ENCODE results near the gene WDR70.
"Not testable (repeated sequence)": the region's sequence is repeated elsewhere in the genome, so short reads cannot be mapped to it uniquely, and the experiment has no call there.

Gene WDR70

GRCh38 chr5:37685816-37686215, 306.7 kb downstream of the WDR70 start:
- DNase-seq (ENCODE audit: low read depth): no peak

GRCh38 chr5:37688925-37689324, 309.8 kb downstream of the WDR70 start:
- not testable (repeated sequence) for DNase-seq (ENCODE audit: low read depth)

- DNase-seq (ENCODE audit: low read depth): not testable (repeated sequence)
These were observed 315.2 kb downstream of the WDR70 start for GRCh38 chr5:37694333-37694732.

- no peak for DNase-seq (ENCODE audit: low read depth)
These were observed 315.7 kb downstream of the WDR70 start for GRCh38 chr5:37694867-37695266.

GRCh38 chr5:37695647-37696046, 316.5 kb downstream of the WDR70 start:
- no peak for DNase-seq (ENCODE audit: low read depth)

- DNase-seq (ENCODE audit: low read depth): no peak
These were observed 317.3 kb downstream of the WDR70 start for GRCh38 chr5:37696190-37697021.

GRCh38 chr5:37701868-37702267, 322.8 kb downstream of the WDR70 start:
- no peak for DNase-seq (ENCODE audit: low read depth)

- no peak for DNase-seq (ENCODE audit: low read depth)
These were observed 324.7 kb downstream of the WDR70 start for GRCh38 chr5:37703841-37704241.

GRCh38 chr5:37704406-37704805, 325.3 kb downstream of the WDR70 start:
- no peak for DNase-seq (ENCODE audit: low read depth)

- no peak for DNase-seq (ENCODE audit: low read depth)
These were observed 329.9 kb downstream of the WDR70 start for GRCh38 chr5:37709020-37709419.

- DNase-seq (ENCODE audit: low read depth): no peak
These were observed 331.8 kb downstream of the WDR70 start for GRCh38 chr5:37710965-37711364.

GRCh38 chr5:37712750-37713149, 333.6 kb downstream of the WDR70 start:
- no peak for DNase-seq (ENCODE audit: low read depth)

- no peak for DNase-seq (ENCODE audit: low read depth)
These were observed 335.6 kb downstream of the WDR70 start for GRCh38 chr5:37714756-37715155.

GRCh38 chr5:37715361-37715760, 336.2 kb downstream of the WDR70 start:
- no peak for DNase-seq (ENCODE audit: low read depth)

- DNase-seq (ENCODE audit: low read depth): no peak
These were observed 336.9 kb downstream of the WDR70 start for GRCh38 chr5:37715992-37716391.

- no peak for DNase-seq (ENCODE audit: low read depth)
These were observed 337.3 kb downstream of the WDR70 start for GRCh38 chr5:37716405-37716804.

GRCh38 chr5:37717276-37717612, 338.1 kb downstream of the WDR70 start:
- DNase-seq (ENCODE audit: low read depth): no peak

GRCh38 chr5:37717613-37718431, 338.7 kb downstream of the WDR70 start:
- no peak for DNase-seq (ENCODE audit: low read depth)

GRCh38 chr5:37720550-37720952, 341.4 kb downstream of the WDR70 start:
- DNase-seq (ENCODE audit: low read depth): no peak

- DNase-seq (ENCODE audit: low read depth): no peak
These were observed 342.3 kb downstream of the WDR70 start for GRCh38 chr5:37721447-37721871.

GRCh38 chr5:37722236-37723161, 343.4 kb downstream of the WDR70 start:
- DNase-seq (ENCODE audit: low read depth): no peak

All from T follicular helper cell (primary cell).